Measurements from ENCODE around the gene LSM4. TPM values are rescaled to one million over a fixed set of nuclear protein-coding genes. Genes with fewer than 3 reads are reported as not detected.
A peak's percentile ranks its signal among the peaks of the same experiment; 100 is the strongest.

LSM4 gene
- total RNA-seq, 1 experiment from 2014 or later = 115 TPM

DNA sequence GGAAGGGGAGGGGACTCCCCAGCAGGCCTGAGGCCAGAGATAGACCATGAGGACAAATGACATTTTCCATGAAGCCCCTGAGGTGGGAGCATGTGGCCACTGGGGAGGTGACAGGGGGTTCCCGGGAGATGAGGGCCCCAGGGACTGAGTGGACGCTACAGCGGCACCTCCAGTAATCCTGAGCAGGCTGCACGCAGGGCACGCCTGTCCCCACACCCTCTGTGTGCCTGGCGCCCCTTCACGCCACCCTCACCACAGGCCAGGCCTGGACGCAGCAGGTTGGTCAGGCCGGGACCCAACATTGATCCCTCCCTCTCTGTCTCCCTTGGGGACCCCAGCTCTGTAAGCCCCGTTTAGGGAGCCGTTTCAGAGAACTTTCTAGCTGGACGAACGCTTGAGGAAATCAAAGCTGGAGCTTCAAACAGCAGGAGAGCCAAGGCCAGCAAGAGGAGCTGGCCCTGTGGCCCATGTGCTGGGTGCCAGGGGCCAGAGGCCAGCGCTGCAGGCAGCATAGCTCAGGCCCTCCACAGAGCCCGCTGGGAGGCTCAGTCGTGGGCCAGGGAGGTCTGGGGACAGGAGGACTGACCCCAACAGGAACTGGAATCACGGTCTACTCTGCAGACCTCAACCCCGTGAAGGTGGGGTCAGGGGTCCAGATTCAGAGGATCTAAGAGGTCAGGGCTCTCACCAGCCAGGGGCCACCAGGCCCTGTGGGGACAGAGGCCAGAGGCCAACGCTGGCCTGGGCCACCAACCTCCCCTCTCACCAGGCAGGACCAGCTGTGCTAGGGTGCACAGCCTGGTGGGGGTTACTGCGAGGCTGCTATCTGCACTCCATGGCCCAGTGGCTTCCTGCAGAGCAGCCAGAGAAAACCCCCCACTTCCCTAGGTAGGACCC lies 14.6 kb downstream of the LSM4 start:
- peaks cover 39% of the 10 kb centered on the region for H3K36me3 Mint-ChIP-seq (ENCODE audit: insufficient read depth, unreplicated experiment)
- CTCF ChIA-PET = no interaction called here

DNA sequence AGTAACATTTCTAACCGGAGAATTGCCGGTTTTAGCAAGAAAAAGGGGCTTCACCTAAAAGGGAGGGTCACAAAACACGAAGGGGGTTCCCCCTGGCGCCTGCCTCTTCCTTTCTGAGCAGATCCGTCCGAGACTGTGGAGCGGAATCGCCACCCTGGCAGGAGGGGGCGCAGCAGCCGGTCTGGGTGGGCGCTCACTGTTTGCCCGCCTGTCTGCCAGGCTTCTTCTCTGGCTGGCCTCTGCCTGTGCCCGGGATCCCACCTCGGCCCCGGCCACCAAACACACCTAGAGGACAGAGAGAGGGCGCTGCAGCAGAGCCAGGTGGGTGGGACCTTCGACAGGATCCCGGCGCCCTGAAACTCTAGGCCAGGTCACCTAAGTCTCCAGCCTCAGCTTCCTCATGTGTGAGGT lies 15.6 kb downstream of the LSM4 start:
- no peaks in the 10 kb centered on the region for H3K9me3 Mint-ChIP-seq (ENCODE audit: low read depth, unreplicated experiment)
- intact Hi-C loops (cut with micrococcal nuclease; ENCODE audit: unreplicated experiment) = no loop called here
- H3K27ac Mint-ChIP-seq (ENCODE audit: unreplicated experiment) = no peak overlapping the region
- DNase-seq = no peak
- no peak overlapping the region for H3K4me3 Mint-ChIP-seq (ENCODE audit: low read depth, unreplicated experiment)
- BruUV-seq (replicated peaks) = no TSS peak
- peaks cover 32% of the 10 kb centered on the region for H3K36me3 Mint-ChIP-seq (ENCODE audit: insufficient read depth, unreplicated experiment)
- CTCF ChIA-PET = no interaction called here
- H3K4me1 Mint-ChIP-seq (ENCODE audit: low read depth, unreplicated experiment) = peaks cover 10% of the 10 kb centered on the region
- TF ChIP-seq, protein P1, sequence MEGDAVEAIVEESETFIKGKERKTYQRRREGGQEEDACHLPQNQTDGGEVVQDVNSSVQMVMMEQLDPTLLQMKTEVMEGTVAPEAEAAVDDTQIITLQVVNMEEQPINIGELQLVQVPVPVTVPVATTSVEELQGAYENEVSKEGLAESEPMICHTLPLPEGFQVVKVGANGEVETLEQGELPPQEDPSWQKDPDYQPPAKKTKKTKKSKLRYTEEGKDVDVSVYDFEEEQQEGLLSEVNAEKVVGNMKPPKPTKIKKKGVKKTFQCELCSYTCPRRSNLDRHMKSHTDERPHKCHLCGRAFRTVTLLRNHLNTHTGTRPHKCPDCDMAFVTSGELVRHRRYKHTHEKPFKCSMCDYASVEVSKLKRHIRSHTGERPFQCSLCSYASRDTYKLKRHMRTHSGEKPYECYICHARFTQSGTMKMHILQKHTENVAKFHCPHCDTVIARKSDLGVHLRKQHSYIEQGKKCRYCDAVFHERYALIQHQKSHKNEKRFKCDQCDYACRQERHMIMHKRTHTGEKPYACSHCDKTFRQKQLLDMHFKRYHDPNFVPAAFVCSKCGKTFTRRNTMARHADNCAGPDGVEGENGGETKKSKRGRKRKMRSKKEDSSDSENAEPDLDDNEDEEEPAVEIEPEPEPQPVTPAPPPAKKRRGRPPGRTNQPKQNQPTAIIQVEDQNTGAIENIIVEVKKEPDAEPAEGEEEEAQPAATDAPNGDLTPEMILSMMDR (IDR thresholded peaks at IDR 0.05; ENCODE audit: unreplicated experiment) = no peak
- no peaks in the 10 kb centered on the region for H3K27me3 Mint-ChIP-seq (ENCODE audit: unreplicated experiment)

More for the DNA sequence above, 14.6 kb downstream of the LSM4 start:
- intact Hi-C loops (cut with micrococcal nuclease; ENCODE audit: unreplicated experiment) = no loop called here
- TF ChIP-seq, protein P1 (IDR thresholded peaks at IDR 0.05; ENCODE audit: unreplicated experiment) = no peak
- Mint-ChIP-seq H3K9me3 (ENCODE audit: low read depth, unreplicated experiment) (no peaks in the 10 kb centered on the region), H3K27me3 (ENCODE audit: unreplicated experiment) (no peaks in the 10 kb centered on the region), H3K27ac (ENCODE audit: unreplicated experiment) (no peak overlapping the region), H3K4me3 (ENCODE audit: low read depth, unreplicated experiment) (no peak overlapping the region), H3K4me1 (ENCODE audit: low read depth, unreplicated experiment) (peaks cover 8% of the 10 kb centered on the region)
- no TSS peak for BruUV-seq (replicated peaks)
- DNase-seq = no peak

DNA sequence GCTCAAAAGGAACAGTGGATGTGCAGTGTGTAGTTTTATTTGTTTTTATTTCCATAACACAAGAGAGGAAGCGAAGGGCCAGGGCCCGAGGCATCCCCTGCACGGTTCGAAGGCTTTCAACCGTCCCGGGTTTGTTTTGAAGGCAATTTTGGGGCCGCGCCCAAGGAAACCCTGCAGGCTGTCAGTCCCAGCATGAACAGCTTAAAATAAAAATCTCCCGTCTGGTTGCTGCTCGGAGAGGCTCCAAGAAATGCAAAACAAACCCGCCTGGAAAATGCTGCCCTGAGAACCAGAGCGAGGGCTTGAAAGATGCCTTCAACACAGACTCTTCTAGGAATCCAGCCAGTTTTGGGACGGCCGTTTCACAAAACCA lies 16.0 kb downstream of the LSM4 start:
- intact Hi-C loops (cut with micrococcal nuclease; ENCODE audit: unreplicated experiment) = no loop called here
- TF ChIP-seq, protein P1 (IDR thresholded peaks at IDR 0.05; ENCODE audit: unreplicated experiment) = no peak
- TSS peak; percentile 86 for BruUV-seq (replicated peaks)
- peaks cover 10% of the 10 kb centered on the region for H3K4me1 Mint-ChIP-seq (ENCODE audit: low read depth, unreplicated experiment)
- no peak overlapping the region for H3K27ac Mint-ChIP-seq (ENCODE audit: unreplicated experiment)
- DNase-seq = no peak
- H3K36me3 Mint-ChIP-seq (ENCODE audit: insufficient read depth, unreplicated experiment) = peaks cover 28% of the 10 kb centered on the region
- no peak overlapping the region for H3K4me3 Mint-ChIP-seq (ENCODE audit: low read depth, unreplicated experiment)
- CTCF ChIA-PET = no interaction called here
- no peaks in the 10 kb centered on the region for H3K27me3 Mint-ChIP-seq (ENCODE audit: unreplicated experiment)
- no peaks in the 10 kb centered on the region for H3K9me3 Mint-ChIP-seq (ENCODE audit: low read depth, unreplicated experiment)

DNA sequence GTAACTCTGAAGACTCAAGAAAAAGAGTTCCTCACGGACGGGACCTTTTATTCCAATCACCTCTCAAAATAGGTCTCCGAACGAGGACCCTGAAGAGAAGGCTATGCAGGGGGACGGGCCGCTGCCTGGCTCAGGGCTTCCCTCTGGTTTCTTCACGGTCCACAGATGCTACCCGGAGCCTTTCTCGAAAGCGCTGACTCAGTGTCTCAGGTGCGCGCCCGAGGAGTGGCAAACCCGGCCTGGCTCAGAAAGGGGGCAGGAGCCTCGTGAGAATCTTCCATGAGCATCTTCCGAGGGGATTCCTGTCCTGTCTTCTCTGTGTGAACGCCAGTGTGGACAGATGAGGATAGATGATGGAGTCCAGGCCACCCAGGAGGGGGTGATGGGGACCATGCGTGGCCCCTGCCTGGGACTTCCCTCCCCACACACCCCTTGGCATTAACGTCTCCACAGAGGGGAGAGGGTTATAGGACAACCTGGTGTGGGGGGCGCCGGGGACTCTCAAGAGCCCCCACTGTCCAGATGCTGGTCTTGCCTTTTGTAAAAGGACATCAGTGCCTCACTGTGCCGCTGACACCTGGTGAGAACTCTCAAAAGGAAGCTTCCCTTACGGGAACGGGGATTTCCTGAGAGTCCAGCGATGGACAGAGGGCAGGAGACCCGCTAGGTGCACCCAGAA lies 16.5 kb downstream of the LSM4 start:
- CTCF ChIA-PET = no interaction called here
- Mint-ChIP-seq H3K9me3 (ENCODE audit: low read depth, unreplicated experiment) (no peaks in the 10 kb centered on the region), H3K4me3 (ENCODE audit: low read depth, unreplicated experiment) (no peak overlapping the region), H3K27me3 (ENCODE audit: unreplicated experiment) (no peaks in the 10 kb centered on the region), H3K36me3 (ENCODE audit: insufficient read depth, unreplicated experiment) (peaks cover 26% of the 10 kb centered on the region), H3K27ac (ENCODE audit: unreplicated experiment) (no peak overlapping the region), H3K4me1 (ENCODE audit: low read depth, unreplicated experiment) (peaks cover 10% of the 10 kb centered on the region)
- intact Hi-C loops (cut with micrococcal nuclease; ENCODE audit: unreplicated experiment) = no loop called here
- no peak for DNase-seq
- TF ChIP-seq, protein P1 (IDR thresholded peaks at IDR 0.05; ENCODE audit: unreplicated experiment) = no peak
- BruUV-seq (replicated peaks) = no TSS peak
